Stomach (tissue), 9 donors: ENCODE results near the gene AGT. TPM values are rescaled to one million over a fixed set of nuclear protein-coding genes. Genes with fewer than 3 reads are reported as not detected.

Experiments
- DNase-seq, 2 donors: peaks; one replicate each; pipeline versions ENCODE4 v3.0.0 to v3.0.0-alpha.2; 2013 to 2019
- H3K27ac ChIP-seq, 5 donors: fragments of 200-600 bp in 4 of 5; sonication (generic) in 4 of 5; one replicate each; pipeline ENCODE4 v1.5.1; 2013 to 2019; ENCODE audit warnings: mild to moderate bottlenecking in 1 of 5, moderate library complexity in 1 of 5
- H3K27me3 ChIP-seq, 3 donors: fragments of 200-600 bp; sonication (generic); one replicate each; pipeline ENCODE4 v1.5.1; 2017 to 2019; ENCODE audit warnings: mixed run types in 1 of 3
- H3K36me3 ChIP-seq, 4 donors: fragments of 200-600 bp; sonication (generic); 1 replicate in 3 of 4; 2 replicates in 1 of 4; pipeline ENCODE4 v1.5.1; 2016 to 2019
- H3K4me1 ChIP-seq, 4 donors: fragments of 200-600 bp; sonication (generic); one replicate each; pipeline ENCODE4 v1.5.1; 2016 to 2019
- H3K4me3 ChIP-seq, 4 donors: fragments of 200-600 bp; sonication (generic) in 3 of 4; one replicate each; pipeline ENCODE4 v1.5.1; 2016 to 2019; ENCODE audit warnings: mild to moderate bottlenecking in 1 of 4
- H3K9me3 ChIP-seq, 4 donors: fragments of 200-600 bp; sonication (generic); one replicate each; pipeline ENCODE4 v1.5.1; 2016 to 2019
- EP300 ChIP-seq: sonication (generic); formaldehyde crosslinking; IDR thresholded peaks from one replicate; pipeline ENCODE4 v1.6.1; 2017; ENCODE audit warnings: antibody characterized with exemption
- POLR2A ChIP-seq, 4 donors: fragments of 450-650 bp; IDR thresholded peaks; one replicate each; pipeline ENCODE4 v1.6.1; 2016; ENCODE audit warnings: antibody characterized with exemption in 4 of 4, control low read depth in 2 of 4, mild to moderate bottlenecking in 1 of 4, moderate library complexity in 1 of 4
- POLR2AphosphoS5 ChIP-seq, 3 donors: sonication (generic); formaldehyde crosslinking; IDR thresholded peaks; one replicate each; pipeline ENCODE4 v1.6.1; 2016; ENCODE audit warnings: antibody characterized with exemption in 3 of 3
- WGBS, 5 donors: extraction: QIAGEN DNeasy Blood & Tissue Kit in 3 of 5; methylation state at CpG; one replicate each; pipeline versions ENCODE4 v1.1.5 to v1.1.7; 2013 to 2018; 5-methylcytosine and 5-hydroxymethylcytosine counted together
- intact Hi-C: fragments of 100-400 bp; cut with DNase I; formaldehyde crosslinking; loops from one replicate; pipeline ENCODE4 v1.15.1; 2023; ENCODE audit warnings: low total_unique reads
- polyA plus RNA-seq, 3 donors: library from polyadenylated mRNA; stranded (reverse); fragments of 200-250 nt; gene quantifications; one replicate each; pipeline ENCODE4 v1.2.3, GENCODE V29; 2013
- total RNA-seq, 5 donors: library from RNA; depleted of rRNA; stranded (reverse); fragments of >200 nt; gene quantifications; one replicate each; pipeline versions ENCODE4 v1.1.0 to v1.2.3, GENCODE V29; 2014 to 2016
- TF ChIP-seq, protein P1 (sequence below), 7 experiments: fragments of 450-650 bp in 4 of 7; fragments of 200-600 bp in 3 of 7; sonication (generic) in 3 of 7; IDR thresholded peaks; one replicate each; pipeline ENCODE4 v1.5.1; 2016 to 2019; ENCODE audit warnings: antibody characterized with exemption in 7 of 7, control low read depth in 2 of 7, mild to moderate bottlenecking in 1 of 7
- donor health status: healthy with polysubstance abuse.
- donor health status: Bipolar disorder and iron deficiency.
- donor health status: healthy.

AGT gene
- total and polyA plus RNA-seq, 8 donors = 0.29 to 9.9 (median 3.8) TPM; not detected in 2

DNA sequence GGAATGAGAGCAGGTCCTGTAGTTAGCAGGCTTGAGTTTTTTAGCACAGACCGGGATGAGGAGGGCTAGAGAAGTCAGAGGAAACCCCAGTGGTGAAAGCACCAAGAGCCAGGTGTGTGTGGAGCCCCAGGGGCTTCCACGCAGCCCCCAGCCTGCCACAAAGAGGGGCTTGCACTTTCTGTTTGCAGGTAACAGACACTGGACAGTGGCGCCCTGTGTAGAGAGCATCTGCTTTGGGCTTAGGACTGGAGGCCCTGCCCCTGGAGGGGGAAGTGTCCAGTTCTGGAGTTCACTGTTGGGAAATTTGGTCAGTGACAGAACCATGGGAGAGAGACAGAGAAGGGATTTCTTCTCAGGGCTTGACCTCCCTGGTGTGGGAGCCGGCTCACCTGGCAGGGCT is 19.5 kb downstream of the AGT start:
- TF ChIP-seq POLR2AphosphoS5 (IDR thresholded peaks at IDR 0.05) = no peak
- TF ChIP-seq EP300 = no peak
- TF ChIP-seq, protein P1, sequence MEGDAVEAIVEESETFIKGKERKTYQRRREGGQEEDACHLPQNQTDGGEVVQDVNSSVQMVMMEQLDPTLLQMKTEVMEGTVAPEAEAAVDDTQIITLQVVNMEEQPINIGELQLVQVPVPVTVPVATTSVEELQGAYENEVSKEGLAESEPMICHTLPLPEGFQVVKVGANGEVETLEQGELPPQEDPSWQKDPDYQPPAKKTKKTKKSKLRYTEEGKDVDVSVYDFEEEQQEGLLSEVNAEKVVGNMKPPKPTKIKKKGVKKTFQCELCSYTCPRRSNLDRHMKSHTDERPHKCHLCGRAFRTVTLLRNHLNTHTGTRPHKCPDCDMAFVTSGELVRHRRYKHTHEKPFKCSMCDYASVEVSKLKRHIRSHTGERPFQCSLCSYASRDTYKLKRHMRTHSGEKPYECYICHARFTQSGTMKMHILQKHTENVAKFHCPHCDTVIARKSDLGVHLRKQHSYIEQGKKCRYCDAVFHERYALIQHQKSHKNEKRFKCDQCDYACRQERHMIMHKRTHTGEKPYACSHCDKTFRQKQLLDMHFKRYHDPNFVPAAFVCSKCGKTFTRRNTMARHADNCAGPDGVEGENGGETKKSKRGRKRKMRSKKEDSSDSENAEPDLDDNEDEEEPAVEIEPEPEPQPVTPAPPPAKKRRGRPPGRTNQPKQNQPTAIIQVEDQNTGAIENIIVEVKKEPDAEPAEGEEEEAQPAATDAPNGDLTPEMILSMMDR (IDR thresholded peaks at IDR 0.05) = no peak
- TF ChIP-seq POLR2A (IDR thresholded peaks at IDR 0.05) = no peak
- H3K36me3 ChIP-seq = peaks cover 30 to 55% (median 54%) of the 10 kb centered on the region in 4 donors
- 77 to 88% (median 86%) methylated on average over 4 of the region's 4 CpGs for WGBS, 5 donors

DNA sequence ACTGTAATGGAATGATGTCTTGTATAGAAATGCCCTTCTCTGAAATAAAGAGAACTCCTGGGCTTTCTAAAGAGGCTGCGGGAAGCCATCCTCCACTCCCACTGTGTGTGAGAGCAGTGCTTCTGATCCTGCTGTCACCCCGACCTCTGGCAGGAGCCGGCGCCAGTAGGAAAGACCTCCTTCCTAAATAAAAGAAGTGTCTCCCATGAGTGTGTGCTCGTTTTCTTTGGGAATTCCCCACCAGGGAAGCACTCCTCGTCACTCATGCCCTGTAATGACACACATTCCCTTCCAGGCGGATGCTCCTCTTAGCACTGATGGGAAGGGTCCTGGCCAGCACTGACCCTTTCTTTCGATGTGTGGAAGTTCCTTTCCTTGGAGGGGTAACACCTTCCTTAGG is 20.1 kb downstream of the AGT start:
- Histone ChIP-seq H3K36me3 (peaks cover 34 to 62% (median 61%) of the 10 kb centered on the region in 4 donors), H3K27ac (no peak overlapping the region), H3K4me1 (no peaks in the 10 kb centered on the region), H3K9me3 (no peaks in the 10 kb centered on the region), H3K27me3 (no peaks in the 10 kb centered on the region), H3K4me3 (no peak overlapping the region)
- intact Hi-C loops = no loop called here
- 84 to 89% (median 87%) methylated on average over 8 of the region's 8 CpGs for WGBS, 5 donors
- DNase-seq = no peak
- TF ChIP-seq POLR2AphosphoS5 (IDR thresholded peaks at IDR 0.05) (no peak), POLR2A (IDR thresholded peaks at IDR 0.05) (no peak), EP300 (no peak)
- TF ChIP-seq, protein P1 (IDR thresholded peaks at IDR 0.05) = no peak

More for the DNA sequence above, 19.5 kb downstream of the AGT start:
- Histone ChIP-seq H3K9me3 (no peaks in the 10 kb centered on the region), H3K4me3 (no peak overlapping the region), H3K27me3 (no peaks in the 10 kb centered on the region), H3K27ac (no peak overlapping the region), H3K4me1 (no peaks in the 10 kb centered on the region)
- intact Hi-C loops = no loop called here
- no peak for DNase-seq

DNA sequence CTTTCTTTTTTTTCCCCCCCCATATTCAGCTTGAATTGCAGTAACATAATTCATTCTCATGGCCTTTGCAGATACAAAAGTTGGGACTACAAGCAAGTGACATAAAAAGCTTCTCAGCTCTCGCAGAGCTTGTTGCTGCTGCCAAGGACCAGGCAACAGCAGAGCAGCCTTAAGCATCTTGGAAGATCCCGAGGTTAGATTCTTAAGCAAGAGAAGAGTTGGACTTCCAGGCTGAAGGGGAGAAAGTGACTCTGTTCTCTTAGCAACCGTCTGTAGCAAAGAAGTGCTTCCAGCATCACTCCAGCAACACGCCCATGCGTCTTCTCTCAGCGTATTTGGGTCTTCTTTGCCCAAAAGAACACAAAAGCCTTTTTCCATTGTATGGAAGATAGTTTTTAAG is 20.7 kb downstream of the AGT start:
- intact Hi-C loops = no loop called here
- H3K9me3 ChIP-seq = no peaks in the 10 kb centered on the region
- no peak for DNase-seq
- H3K4me1 ChIP-seq = no peaks in the 10 kb centered on the region
- no peak overlapping the region for H3K27ac ChIP-seq
- no peak overlapping the region for H3K4me3 ChIP-seq
- WGBS, 5 donors = 78 to 90% (median 88%) methylated on average over 6 of the region's 6 CpGs
- no peaks in the 10 kb centered on the region for H3K27me3 ChIP-seq
- TF ChIP-seq, protein P1 (IDR thresholded peaks at IDR 0.05) = no peak
- TF ChIP-seq EP300 (no peak), POLR2A (IDR thresholded peaks at IDR 0.05) (no peak), POLR2AphosphoS5 (IDR thresholded peaks at IDR 0.05) (no peak)
- peaks cover 40 to 68% (median 66%) of the 10 kb centered on the region in 4 donors for H3K36me3 ChIP-seq

DNA sequence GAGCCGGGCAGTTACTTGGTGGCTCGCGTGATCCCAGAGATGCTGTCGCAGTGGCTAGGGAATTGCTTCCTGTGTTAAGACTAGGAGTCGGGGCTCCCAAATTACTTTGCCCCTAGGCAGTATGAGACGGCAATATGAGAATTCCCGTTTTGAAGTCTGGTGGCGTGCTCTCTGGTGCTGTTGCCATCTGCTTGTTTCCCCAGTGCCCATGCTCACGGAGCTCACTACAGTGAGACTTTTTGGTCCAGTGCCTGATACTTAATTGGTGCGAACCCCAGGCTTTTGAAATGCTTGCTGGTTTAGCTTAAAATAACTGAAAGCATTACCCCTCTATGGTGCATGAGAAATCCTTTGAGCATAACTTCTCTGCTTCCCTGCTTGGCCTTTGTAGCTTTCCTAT is 22.3 kb downstream of the AGT start:
- Histone ChIP-seq H3K9me3 (no peaks in the 10 kb centered on the region), H3K4me3 (no peak overlapping the region), H3K4me1 (no peaks in the 10 kb centered on the region), H3K27ac (no peak overlapping the region), H3K36me3 (peaks cover 53 to 84% (median 82%) of the 10 kb centered on the region in 4 donors), H3K27me3 (no peaks in the 10 kb centered on the region)
- intact Hi-C loops = no loop called here
- TF ChIP-seq, protein P1 (IDR thresholded peaks at IDR 0.05) = no peak
- no peak for TF ChIP-seq POLR2AphosphoS5 (IDR thresholded peaks at IDR 0.05)
- no peak for TF ChIP-seq POLR2A (IDR thresholded peaks at IDR 0.05)
- no peak for TF ChIP-seq EP300
- DNase-seq = no peak
- WGBS, 5 donors = 93 to 97% (median 97%) methylated on average over 10 of the region's 10 CpGs
